Tibial nerve (tissue), 4 donors: ENCODE measurements around the gene ILF3. TPM values are rescaled to one million over a fixed set of nuclear protein-coding genes. Genes with fewer than 3 reads are reported as not detected.

Experiments used
- DNase-seq, 2 donors: peaks; one replicate each; pipeline ENCODE4 v3.0.0-alpha.2; 2019; ENCODE audit warnings: low spot score in 2 of 2
- H3K27ac ChIP-seq, 4 donors: fragments of 200-600 bp; sonication (generic) in 3 of 4; one replicate each; pipeline ENCODE4 v1.5.1; 2017 to 2019; ENCODE audit warnings: mild to moderate bottlenecking in 1 of 4
- H3K27me3 ChIP-seq, 2 donors: fragments of 200-600 bp; sonication (generic) in 1 of 2; one replicate each; pipeline versions ENCODE4 v1.5.1 to v1.6.0; 2017 to 2019
- H3K36me3 ChIP-seq, 3 donors: fragments of 200-600 bp; sonication (generic); one replicate each; pipeline ENCODE4 v1.5.1; 2018 to 2019
- H3K4me1 ChIP-seq, 4 donors: fragments of 200-600 bp; sonication (generic) in 3 of 4; one replicate each; pipeline ENCODE4 v1.5.1; 2017 to 2019
- H3K4me3 ChIP-seq, 4 donors: fragments of 200-600 bp; sonication (generic) in 3 of 4; one replicate each; pipeline ENCODE4 v1.5.1; 2017 to 2019; ENCODE audit warnings: mild to moderate bottlenecking in 1 of 4, moderate library complexity in 1 of 4
- H3K9me3 ChIP-seq, 4 donors: fragments of 200-600 bp; sonication (generic) in 3 of 4; one replicate each; pipeline ENCODE4 v1.5.1; 2017 to 2019
- EP300 ChIP-seq, 2 donors: sonication (generic); formaldehyde crosslinking; IDR thresholded peaks; one replicate each; pipeline ENCODE4 v1.6.1; 2017; ENCODE audit warnings: antibody characterized with exemption in 2 of 2, mild to moderate bottlenecking in 1 of 2
- POLR2A ChIP-seq, 2 donors: fragments of 450-650 bp; IDR thresholded peaks; one replicate each; pipeline ENCODE4 v1.6.1; 2017; ENCODE audit warnings: antibody characterized with exemption in 2 of 2, mild to moderate bottlenecking in 2 of 2, moderate library complexity in 2 of 2
- WGBS, 2 donors: methylation state at CpG; one replicate each; pipeline ENCODE4 v1.1.5; 2018; 5-methylcytosine and 5-hydroxymethylcytosine counted together
- total RNA-seq, 4 donors: library from RNA; depleted of rRNA; stranded (reverse); fragments of >200 nt; gene quantifications; one replicate each; pipeline ENCODE4 v1.1.0, GENCODE V29; 2016
- TF ChIP-seq, protein P1 (sequence below), 5 experiments: fragments of 200-600 bp in 3 of 5; fragments of 450-650 bp in 2 of 5; sonication (generic) in 3 of 5; IDR thresholded peaks; one replicate each; pipeline ENCODE4 v1.5.1; 2016 to 2019; ENCODE audit warnings: antibody characterized with exemption in 5 of 5, mild to moderate bottlenecking in 3 of 5, moderate library complexity in 2 of 5

ILF3 gene
- total RNA-seq, 4 donors from 2014 or later, result 109 to 166 (median 127) TPM

DNA sequence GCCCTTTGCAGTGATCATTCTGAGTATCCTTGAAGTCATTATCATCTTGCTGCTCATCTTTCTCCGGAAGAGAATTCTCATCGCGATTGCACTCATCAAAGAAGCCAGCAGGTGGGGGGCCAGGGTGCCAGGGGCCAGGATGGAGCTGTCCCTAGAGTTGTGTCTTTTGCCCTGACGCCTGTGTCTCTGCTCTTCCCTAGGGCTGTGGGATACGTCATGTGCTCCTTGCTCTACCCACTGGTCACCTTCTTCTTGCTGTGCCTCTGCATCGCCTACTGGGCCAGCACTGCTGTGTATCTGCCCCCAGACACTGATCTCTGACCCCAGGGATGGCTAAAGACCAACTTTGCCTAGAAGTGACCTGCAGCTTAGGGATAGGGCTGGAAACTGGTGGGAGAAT lies 19.2 kb upstream of the ILF3 start:
- peak overlapping the region in 1 of 4 donors; percentile 10 for H3K27ac ChIP-seq
- no peaks in the 10 kb centered on the region for H3K9me3 ChIP-seq
- 86 to 87% methylated on average over 6 of the region's 6 CpGs for WGBS, 2 donors
- H3K4me3 ChIP-seq, result no peak overlapping the region
- H3K36me3 ChIP-seq, result peaks cover 5 to 99% (median 48%) of the 10 kb centered on the region in 3 donors
- H3K4me1 ChIP-seq, result peaks cover 0 to 24% (median 3%) of the 10 kb centered on the region in 4 donors
- DNase-seq, result no peak
- H3K27me3 ChIP-seq, result no peaks in the 10 kb centered on the region
- TF ChIP-seq EP300 (IDR thresholded peaks at IDR 0.05), result no peak
- no peak for TF ChIP-seq POLR2A (IDR thresholded peaks at IDR 0.05)
- TF ChIP-seq, protein P1, sequence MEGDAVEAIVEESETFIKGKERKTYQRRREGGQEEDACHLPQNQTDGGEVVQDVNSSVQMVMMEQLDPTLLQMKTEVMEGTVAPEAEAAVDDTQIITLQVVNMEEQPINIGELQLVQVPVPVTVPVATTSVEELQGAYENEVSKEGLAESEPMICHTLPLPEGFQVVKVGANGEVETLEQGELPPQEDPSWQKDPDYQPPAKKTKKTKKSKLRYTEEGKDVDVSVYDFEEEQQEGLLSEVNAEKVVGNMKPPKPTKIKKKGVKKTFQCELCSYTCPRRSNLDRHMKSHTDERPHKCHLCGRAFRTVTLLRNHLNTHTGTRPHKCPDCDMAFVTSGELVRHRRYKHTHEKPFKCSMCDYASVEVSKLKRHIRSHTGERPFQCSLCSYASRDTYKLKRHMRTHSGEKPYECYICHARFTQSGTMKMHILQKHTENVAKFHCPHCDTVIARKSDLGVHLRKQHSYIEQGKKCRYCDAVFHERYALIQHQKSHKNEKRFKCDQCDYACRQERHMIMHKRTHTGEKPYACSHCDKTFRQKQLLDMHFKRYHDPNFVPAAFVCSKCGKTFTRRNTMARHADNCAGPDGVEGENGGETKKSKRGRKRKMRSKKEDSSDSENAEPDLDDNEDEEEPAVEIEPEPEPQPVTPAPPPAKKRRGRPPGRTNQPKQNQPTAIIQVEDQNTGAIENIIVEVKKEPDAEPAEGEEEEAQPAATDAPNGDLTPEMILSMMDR (IDR thresholded peaks at IDR 0.05), result no peak

DNA sequence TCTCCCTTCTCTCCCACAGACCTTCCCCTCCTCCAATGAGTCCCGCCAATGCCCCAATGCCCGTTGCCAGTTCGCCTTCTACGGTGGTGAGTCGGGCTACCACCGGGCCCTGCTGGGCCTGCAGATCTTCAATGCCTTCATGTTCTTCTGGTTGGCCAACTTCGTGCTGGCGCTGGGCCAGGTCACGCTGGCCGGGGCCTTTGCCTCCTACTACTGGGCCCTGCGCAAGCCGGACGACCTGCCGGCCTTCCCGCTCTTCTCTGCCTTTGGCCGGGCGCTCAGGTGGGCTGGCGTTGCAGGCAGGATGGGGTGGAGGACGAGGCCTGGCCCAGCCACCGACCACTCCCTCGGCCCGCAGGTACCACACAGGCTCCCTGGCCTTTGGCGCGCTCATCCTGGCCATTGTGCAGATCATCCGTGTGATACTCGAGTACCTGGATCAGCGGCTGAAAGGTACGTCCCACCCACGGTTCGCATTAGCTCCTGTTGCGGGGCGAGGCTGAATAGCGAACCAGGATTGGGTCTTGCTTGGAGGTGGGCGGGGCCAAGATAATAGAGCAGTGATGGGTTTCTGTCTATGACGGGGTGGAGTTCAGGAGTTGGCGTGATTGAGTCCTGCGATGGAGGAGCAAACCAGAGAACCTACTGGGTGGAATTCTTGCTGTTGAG lies 17.7 kb upstream of the ILF3 start:
- TF ChIP-seq EP300 (IDR thresholded peaks at IDR 0.05) (no peak), POLR2A (IDR thresholded peaks at IDR 0.05) (no peak)
- TF ChIP-seq, protein P1 (IDR thresholded peaks at IDR 0.05), result no peak
- H3K27ac ChIP-seq, result peak overlapping the region in 2 of 4 donors; percentile 2 to 34
- no peak for DNase-seq
- WGBS, 2 donors, result 86 to 90% methylated on average over 36 to 37 of the region's 37 CpGs
- no peaks in the 10 kb centered on the region for H3K27me3 ChIP-seq
- peaks cover 0 to 37% (median 5%) of the 10 kb centered on the region in 4 donors for H3K4me1 ChIP-seq
- H3K4me3 ChIP-seq, result no peak overlapping the region
- H3K9me3 ChIP-seq, result no peaks in the 10 kb centered on the region
- H3K36me3 ChIP-seq, result peaks cover 2 to 99% (median 53%) of the 10 kb centered on the region in 3 donors

DNA sequence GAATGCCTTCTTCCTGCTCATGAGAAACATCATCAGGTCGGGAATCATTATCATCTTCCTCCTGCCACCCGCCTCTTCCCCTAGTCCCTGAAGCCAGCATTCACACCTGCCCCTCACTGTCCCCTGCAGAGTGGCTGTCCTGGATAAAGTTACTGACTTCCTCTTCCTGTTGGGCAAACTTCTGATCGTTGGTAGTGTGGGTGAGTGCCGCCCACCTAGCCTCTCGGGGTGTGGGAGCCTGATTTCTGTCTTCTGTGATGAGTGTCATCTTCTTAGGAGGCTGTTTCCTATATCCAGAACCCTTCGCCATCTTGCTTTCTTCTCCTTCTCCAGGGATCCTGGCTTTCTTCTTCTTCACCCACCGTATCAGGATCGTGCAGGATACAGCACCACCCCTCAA lies 16.3 kb upstream of the ILF3 start:
- no peak for TF ChIP-seq POLR2A (IDR thresholded peaks at IDR 0.05)
- TF ChIP-seq EP300 (IDR thresholded peaks at IDR 0.05), result no peak
- TF ChIP-seq, protein P1 (IDR thresholded peaks at IDR 0.05), result no peak
- Histone ChIP-seq H3K9me3 (no peaks in the 10 kb centered on the region), H3K36me3 (peaks cover 2 to 95% (median 53%) of the 10 kb centered on the region in 3 donors), H3K27me3 (no peaks in the 10 kb centered on the region), H3K4me3 (no peak overlapping the region), H3K4me1 (peaks cover 0 to 52% (median 16%) of the 10 kb centered on the region in 4 donors), H3K27ac (no peak overlapping the region)
- no peak for DNase-seq
- WGBS, 2 donors, result 68 to 74% methylated on average over 8 of the region's 8 CpGs

GRCh38 chr19:10639836-10640235 lies 14.3 kb upstream of the ILF3 start:
- TF ChIP-seq EP300 (IDR thresholded peaks at IDR 0.05), result no peak
- TF ChIP-seq, protein P1 (IDR thresholded peaks at IDR 0.05), result no peak
- TF ChIP-seq POLR2A (IDR thresholded peaks at IDR 0.05), result no peak
- Histone ChIP-seq H3K27ac (peak overlapping the region in 2 of 4 donors; percentile 37 to 50), H3K36me3 (peaks cover 2 to 83% (median 50%) of the 10 kb centered on the region in 3 donors), H3K4me1 (peaks cover 0 to 71% (median 34%) of the 10 kb centered on the region in 4 donors), H3K27me3 (no peaks in the 10 kb centered on the region), H3K4me3 (no peak overlapping the region), H3K9me3 (no peaks in the 10 kb centered on the region)
- DNase-seq, result no peak
- 76 to 86% methylated on average over 8 of the region's 8 CpGs for WGBS, 2 donors

- Histone ChIP-seq H3K4me3 (no peak overlapping the region), H3K4me1 (peaks cover 0 to 73% (median 40%) of the 10 kb centered on the region in 4 donors), H3K36me3 (peaks cover 2 to 78% (median 44%) of the 10 kb centered on the region in 3 donors), H3K27me3 (no peaks in the 10 kb centered on the region), H3K27ac (peak overlapping the region in 2 of 4 donors; percentile 37 to 50), H3K9me3 (no peaks in the 10 kb centered on the region)
- DNase-seq, result no peak
- TF ChIP-seq POLR2A (IDR thresholded peaks at IDR 0.05) (no peak), EP300 (IDR thresholded peaks at IDR 0.05) (no peak)
- TF ChIP-seq, protein P1 (IDR thresholded peaks at IDR 0.05), result no peak
- 73 to 90% methylated on average over 2 of the region's 2 CpGs for WGBS, 2 donors
These were observed 13.8 kb upstream of the ILF3 start for GRCh38 chr19:10640361-10640760.
